Heart right ventricle (tissue), 16 donors: ENCODE measurements around the gene AFDN. TPM values are rescaled to one million over a fixed set of nuclear protein-coding genes. Genes with fewer than 3 reads are reported as not detected.

Source experiments
- ATAC-seq, 8 donors: fragments of 200-7000 bp; cut with Tn5 transposase; one replicate each; pipeline ENCODE4 v1.9.1; 2020; ENCODE audit warnings: mild to moderate bottlenecking in 8 of 8, moderate library complexity in 8 of 8, moderate number of reproducible peaks in 1 of 8
- DNase-seq, 2 donors: peaks; one replicate each; pipeline ENCODE4 v3.0.0-alpha.2; 2020
- H3K27ac ChIP-seq, 10 donors: fragments of 200-600 bp; sonication (generic) in 2 of 10; one replicate each; pipeline versions ENCODE4 v1.5.0 to v1.8.0; 2020 to 2022; ENCODE audit warnings: mild to moderate bottlenecking in 3 of 10
- H3K27me3 ChIP-seq, 7 donors: fragments of 200-600 bp; one replicate each; pipeline ENCODE4 v1.8.0; 2021 to 2022; ENCODE audit warnings: mild to moderate bottlenecking in 2 of 7
- H3K36me3 ChIP-seq, 9 donors: fragments of 200-600 bp; sonication (generic) in 1 of 9; one replicate each; pipeline versions ENCODE4 v1.5.0 to v1.8.0; 2020 to 2022; ENCODE audit warnings: mild to moderate bottlenecking in 2 of 9
- H3K4me1 ChIP-seq, 9 donors: fragments of 200-600 bp; sonication (generic) in 1 of 9; one replicate each; pipeline versions ENCODE4 v1.5.0 to v1.8.0; 2020 to 2022; ENCODE audit warnings: mild to moderate bottlenecking in 4 of 9
- H3K4me3 ChIP-seq, 10 donors: fragments of 200-600 bp; sonication (generic) in 2 of 10; one replicate each; pipeline versions ENCODE4 v1.5.0 to v1.8.0; 2020 to 2022; ENCODE audit warnings: mild to moderate bottlenecking in 7 of 10, moderate library complexity in 2 of 10
- H3K9me3 ChIP-seq, 11 donors: fragments of 200-600 bp in 10 of 11; sonication (generic) in 2 of 11; one replicate each; pipeline versions ENCODE4 v1.5.0 to v1.8.0; 2013 to 2022; ENCODE audit warnings: mild to moderate bottlenecking in 2 of 11, control low read depth in 1 of 11, moderate library complexity in 1 of 11
- WGBS, 2 donors: extraction: QIAGEN DNeasy Blood & Tissue Kit; methylation state at CpG; one replicate each; pipeline ENCODE4 v1.1.7; 2013; ENCODE audit warnings: inconsistent platforms in 1 of 2; 5-methylcytosine and 5-hydroxymethylcytosine counted together
- intact Hi-C, 10 donors: fragments of 100-400 bp; cut with DNase I; formaldehyde crosslinking; loops; one replicate each; pipeline versions ENCODE4 v1.11.1 to v1.14.2; 2022
- polyA plus RNA-seq, 2 donors: library from polyadenylated mRNA; stranded (reverse); fragments of 200-250 nt; gene quantifications; one replicate each; pipeline ENCODE4 v1.2.3, GENCODE V29; 2013
- total RNA-seq, 10 donors: library from RNA; stranded (reverse); fragmentation: NEBNext Ultra II Directional in 3 of 10; extraction: Animal tissue kit (Norgen Biotek cat#: 25700) in 3 of 10; gene quantifications; one replicate each; pipeline versions ENCODE4 v1.2.1 to v1.2.4, GENCODE V29; 2021 to 2023
- TF ChIP-seq, protein P1 (sequence below), 9 donors: fragments of 200-600 bp; sonication (generic) in 2 of 9; IDR thresholded peaks; one replicate each; pipeline versions ENCODE4 v1.5.0 to v1.8.0; 2021 to 2022; ENCODE audit warnings: antibody characterized with exemption in 9 of 9, mild to moderate bottlenecking in 5 of 9, moderate library complexity in 1 of 9
- donor health status: Arrhythmogenic right ventricular cardiomyopathy.
- donor health status: ischemic (EF 13 %, LVEDD 7.1; RV severe dilation, severe dysfunction).
- donor health status: healthy with polysubstance abuse.
- donor health status: DM: no; HTN: yes; CAD: no.
- donor health status: DM: no; HTN: no; CAD: no.
- donor health status: ischemic (EF 25% LVEDD 6.9; RV normal size, moderate dysfunction).
- donor health status: ischemic (EF 25% LVEDD 5.7; RV mildly dilated, moderate dysfunction).
- donor health status: healthy.
- donor health status: DM: yes; HTN: yes; CAD: no.
- donor health status: Ischemic cardiomyopathy.
- donor health status: ischemic (EF 35%, LVEDD 5.7; RV mildly dilated, moderate dysfunction).
- donor health status: nonischemic (EF 11% LVEDD 7.7; RV severe dilation, severe dysfunction).
- donor health status: DM: yes; HTN: yes; CAD: no.
- donor health status: PGD.
- donor health status: ischemic (EF 29% LVEDD 5.4; RV normal size, mild dysfunction).
- donor health status: nonischemic (EF 23%, LVEDD 6.1; RV moderate dilation, normal function).

The AFDN gene
- total and polyA plus RNA-seq, 12 donors = 17.4 to 79.9 (median 58.0) TPM

DNA sequence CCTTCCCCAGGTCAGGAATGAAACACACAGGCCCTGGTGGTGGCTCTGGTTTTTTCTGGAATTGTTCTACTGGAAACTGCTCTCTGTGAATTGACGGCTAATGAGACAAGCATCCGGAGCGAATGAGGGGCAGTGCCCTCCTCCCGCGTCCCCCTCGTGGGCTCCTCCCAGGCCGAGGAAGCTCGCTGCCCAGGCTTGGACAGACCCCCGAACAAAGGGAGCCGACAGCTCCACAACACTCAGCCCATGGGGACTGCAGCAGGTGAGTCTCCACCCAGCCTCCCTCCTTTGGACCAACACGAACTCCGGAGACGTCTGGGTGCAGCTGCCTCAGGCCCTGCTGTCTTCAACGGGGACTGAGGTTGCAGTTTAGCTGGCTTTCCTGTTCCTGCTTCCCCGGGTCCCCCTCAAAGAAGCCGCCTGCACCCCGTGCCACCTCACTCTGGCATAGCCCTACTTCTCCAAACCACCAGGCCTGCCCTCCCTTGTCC lies 31.3 kb upstream of the AFDN start:
- intact Hi-C loops = no loop called here
- peak overlapping the region in 6 of 10 donors; percentile 39 to 56 (median 50) for H3K4me3 ChIP-seq
- H3K27me3 ChIP-seq = peaks cover 0 to 48% (median 3%) of the 10 kb centered on the region in 7 donors
- H3K9me3 ChIP-seq = no peaks in the 10 kb centered on the region
- peak in 1 of 8 donors; percentile 10 for ATAC-seq
- H3K4me1 ChIP-seq = peaks cover 0 to 35% (median 11%) of the 10 kb centered on the region in 9 donors
- TF ChIP-seq, protein P1, sequence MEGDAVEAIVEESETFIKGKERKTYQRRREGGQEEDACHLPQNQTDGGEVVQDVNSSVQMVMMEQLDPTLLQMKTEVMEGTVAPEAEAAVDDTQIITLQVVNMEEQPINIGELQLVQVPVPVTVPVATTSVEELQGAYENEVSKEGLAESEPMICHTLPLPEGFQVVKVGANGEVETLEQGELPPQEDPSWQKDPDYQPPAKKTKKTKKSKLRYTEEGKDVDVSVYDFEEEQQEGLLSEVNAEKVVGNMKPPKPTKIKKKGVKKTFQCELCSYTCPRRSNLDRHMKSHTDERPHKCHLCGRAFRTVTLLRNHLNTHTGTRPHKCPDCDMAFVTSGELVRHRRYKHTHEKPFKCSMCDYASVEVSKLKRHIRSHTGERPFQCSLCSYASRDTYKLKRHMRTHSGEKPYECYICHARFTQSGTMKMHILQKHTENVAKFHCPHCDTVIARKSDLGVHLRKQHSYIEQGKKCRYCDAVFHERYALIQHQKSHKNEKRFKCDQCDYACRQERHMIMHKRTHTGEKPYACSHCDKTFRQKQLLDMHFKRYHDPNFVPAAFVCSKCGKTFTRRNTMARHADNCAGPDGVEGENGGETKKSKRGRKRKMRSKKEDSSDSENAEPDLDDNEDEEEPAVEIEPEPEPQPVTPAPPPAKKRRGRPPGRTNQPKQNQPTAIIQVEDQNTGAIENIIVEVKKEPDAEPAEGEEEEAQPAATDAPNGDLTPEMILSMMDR (IDR thresholded peaks at IDR 0.05) = no peak
- no peak for DNase-seq
- H3K36me3 ChIP-seq = no peaks in the 10 kb centered on the region
- WGBS, 2 donors = 61 to 64% methylated on average over 17 of the region's 17 CpGs
- peak overlapping the region in 5 of 10 donors; percentile 7 to 49 (median 37) for H3K27ac ChIP-seq

GRCh38 chr6:167795874-167796191 lies 30.9 kb upstream of the AFDN start:
- peak overlapping the region in 6 of 10 donors; percentile 18 to 49 (median 34) for H3K27ac ChIP-seq
- H3K27me3 ChIP-seq = peaks cover 0 to 48% (median 3%) of the 10 kb centered on the region in 7 donors
- TF ChIP-seq, protein P1 (IDR thresholded peaks at IDR 0.05) = no peak
- no peaks in the 10 kb centered on the region for H3K36me3 ChIP-seq
- DNase-seq (no peak), ATAC-seq (peak in 1 of 8 donors; percentile 3)
- peak overlapping the region in 9 of 10 donors; percentile 29 to 56 (median 46) for H3K4me3 ChIP-seq
- 66 to 83% methylated on average over 10 of the region's 10 CpGs for WGBS, 2 donors
- no peaks in the 10 kb centered on the region for H3K9me3 ChIP-seq
- intact Hi-C loops = no loop called here
- H3K4me1 ChIP-seq = peaks cover 0 to 35% (median 11%) of the 10 kb centered on the region in 9 donors

- DNase-seq = peak; percentile 40 to 62
- peak; percentile 62 to 94 (median 82) for ATAC-seq
- peak overlapping the region in 9 of 10 donors; percentile 29 to 56 (median 46) for H3K4me3 ChIP-seq
- H3K4me1 ChIP-seq = peaks cover 0 to 35% (median 11%) of the 10 kb centered on the region in 9 donors
- TF ChIP-seq, protein P1 (IDR thresholded peaks at IDR 0.05) = peak in 2 of 9 donors; percentile 10 to 16
- no peaks in the 10 kb centered on the region for H3K36me3 ChIP-seq
- peaks cover 0 to 48% (median 6%) of the 10 kb centered on the region in 7 donors for H3K27me3 ChIP-seq
- intact Hi-C loops = no loop called here
- H3K9me3 ChIP-seq = no peaks in the 10 kb centered on the region
- peak overlapping the region in 7 of 10 donors; percentile 18 to 49 (median 37) for H3K27ac ChIP-seq
- WGBS, 2 donors = 23 to 36% methylated on average over 43 of the region's 43 CpGs
These were observed 30.3 kb upstream of the AFDN start for GRCh38 chr6:167796192-167796981.

DNA sequence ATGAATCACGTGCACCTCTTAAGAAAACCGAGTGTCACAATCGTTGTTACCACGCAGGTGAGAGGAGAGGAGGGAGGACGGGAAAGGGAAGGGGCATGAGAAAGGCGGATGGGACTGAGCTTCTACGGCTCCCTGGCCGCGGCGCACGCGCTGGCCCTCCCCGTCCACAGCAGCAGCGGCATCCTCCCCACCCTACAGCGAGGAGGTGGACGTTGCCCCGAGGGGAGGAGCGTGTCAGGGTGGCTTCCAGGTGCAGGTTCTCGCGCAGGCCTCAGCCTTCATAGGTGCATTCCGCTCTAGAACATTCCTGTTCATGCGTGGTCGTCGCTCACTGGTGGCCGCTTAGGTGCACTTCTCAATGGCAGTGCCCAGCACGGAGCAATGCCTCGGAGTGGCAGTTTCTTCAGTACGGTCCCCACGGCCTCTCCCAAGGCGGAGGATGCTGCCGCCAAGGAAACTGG lies 29.7 kb upstream of the AFDN start:
- 74 to 83% methylated on average over 31 of the region's 31 CpGs for WGBS, 2 donors
- H3K4me1 ChIP-seq = peaks cover 0 to 35% (median 11%) of the 10 kb centered on the region in 9 donors
- H3K9me3 ChIP-seq = no peaks in the 10 kb centered on the region
- DNase-seq = no peak
- TF ChIP-seq, protein P1 (IDR thresholded peaks at IDR 0.05) = no peak
- ATAC-seq = no peak
- H3K27me3 ChIP-seq = peaks cover 0 to 48% (median 7%) of the 10 kb centered on the region in 7 donors
- H3K27ac ChIP-seq = peak overlapping the region in 1 of 10 donors; percentile 45
- peak overlapping the region in 9 of 10 donors; percentile 29 to 56 (median 46) for H3K4me3 ChIP-seq
- no peaks in the 10 kb centered on the region for H3K36me3 ChIP-seq
- intact Hi-C loops = no loop called here
